NK-92 (cell line): ENCODE data around the gene METTL8.

ENCODE experiments used
- DNase-seq: peaks from one replicate; lab custom pipeline; 2025; ENCODE audit not compliant: unreplicated experiment; lab: John Stamatoyannopoulos, UW

METTL8 gene

DNA sequence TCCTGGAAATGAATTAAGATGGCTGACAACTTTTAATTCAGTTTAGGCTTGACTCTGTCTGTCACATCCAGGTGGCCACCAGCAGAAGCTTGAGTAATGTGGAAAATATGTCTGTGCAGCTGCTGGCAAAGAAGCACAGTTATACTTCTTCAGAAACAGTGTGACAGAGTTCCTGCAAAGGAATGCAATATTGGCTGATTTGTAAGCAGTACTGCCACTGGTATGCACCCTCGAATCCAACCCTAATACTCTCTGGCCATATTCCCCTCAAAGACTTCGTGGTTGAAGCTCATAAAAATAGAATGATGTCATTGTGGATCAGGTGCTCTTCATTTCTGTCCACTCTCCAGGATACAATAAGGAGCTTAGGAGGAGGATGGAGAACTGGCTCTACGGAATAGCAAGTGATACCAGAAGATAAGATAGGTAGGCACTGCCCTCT lies 86.2 kb downstream of the METTL8 start:
- no peak for DNase-seq

GRCh38 chr2:171346723-171347557 lies 86.8 kb downstream of the METTL8 start:
- no peak for DNase-seq

GRCh38 chr2:171345971-171346722 lies 87.6 kb downstream of the METTL8 start:
- DNase-seq: no peak

DNA sequence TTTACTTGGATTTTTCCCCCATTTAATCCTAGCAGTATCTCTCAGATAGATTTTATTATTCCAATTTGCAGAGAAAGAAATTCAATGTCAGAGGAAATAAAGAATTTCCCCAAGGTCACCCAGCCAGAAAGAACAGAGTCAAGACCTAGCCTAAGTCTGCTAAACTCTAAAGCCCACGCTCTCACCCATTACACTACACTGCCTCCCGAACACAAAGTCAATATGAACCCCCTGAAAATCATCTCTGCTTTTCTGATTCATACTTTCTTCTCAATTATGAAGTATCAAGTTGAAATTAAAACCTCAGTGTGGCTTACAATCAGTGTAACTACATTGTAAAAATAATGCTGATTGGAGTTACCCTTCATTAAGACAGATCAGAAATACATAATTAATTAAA lies 89.6 kb downstream of the METTL8 start:
- no peak for DNase-seq

DNA sequence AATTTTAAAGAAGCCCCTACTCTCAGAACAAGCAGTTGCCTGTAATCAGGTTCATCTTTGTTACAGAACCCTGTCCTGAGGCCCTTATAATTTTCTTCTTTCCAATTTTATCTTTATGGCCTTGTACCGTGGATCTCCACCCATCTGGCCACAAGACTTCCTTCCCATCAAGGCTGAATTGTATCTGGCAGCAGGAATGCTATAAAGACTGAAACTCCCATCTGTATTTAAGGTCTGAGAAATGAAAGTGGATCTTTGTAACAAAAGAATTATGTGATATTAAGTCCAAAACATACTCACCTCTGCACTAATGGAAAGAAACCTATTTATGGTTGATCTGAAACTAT lies 91.8 kb downstream of the METTL8 start:
- DNase-seq: no peak

DNA sequence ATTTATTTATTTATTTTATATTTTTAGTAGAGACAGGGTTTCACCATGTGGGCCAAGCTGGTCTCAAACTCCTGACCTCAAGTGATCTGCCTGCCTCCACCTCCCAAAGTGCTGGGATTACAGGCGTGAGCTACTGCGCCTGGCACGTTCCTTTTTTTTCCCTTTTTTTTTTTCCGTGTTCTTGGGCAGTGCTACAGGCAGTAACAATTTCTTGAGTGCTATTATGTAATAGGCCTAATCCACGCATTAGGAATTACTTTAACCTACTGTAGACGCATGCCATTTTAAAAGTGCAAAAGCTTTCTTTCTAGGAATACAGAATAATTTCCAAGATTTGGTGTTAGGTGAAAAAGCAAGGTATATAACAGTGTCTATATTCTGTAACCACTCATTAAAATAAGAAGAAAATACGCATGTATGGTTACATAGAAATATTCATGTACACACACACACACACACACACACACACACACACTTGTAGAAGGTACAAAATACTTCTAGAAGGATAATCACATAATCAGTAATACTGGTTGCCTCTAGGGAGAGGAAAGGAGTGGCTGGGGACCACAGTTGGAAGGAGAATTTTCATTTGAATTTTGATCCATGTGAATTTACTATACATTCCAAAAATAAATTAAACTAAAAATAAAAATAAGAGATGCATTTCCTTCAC lies 92.3 kb downstream of the METTL8 start:
- no peak for DNase-seq

- DNase-seq: no peak
Observed at GRCh38 chr2:171334946-171335345, 98.8 kb downstream of the METTL8 start.

- no peak for DNase-seq
Observed at GRCh38 chr2:171334171-171334570, 99.6 kb downstream of the METTL8 start.

DNA sequence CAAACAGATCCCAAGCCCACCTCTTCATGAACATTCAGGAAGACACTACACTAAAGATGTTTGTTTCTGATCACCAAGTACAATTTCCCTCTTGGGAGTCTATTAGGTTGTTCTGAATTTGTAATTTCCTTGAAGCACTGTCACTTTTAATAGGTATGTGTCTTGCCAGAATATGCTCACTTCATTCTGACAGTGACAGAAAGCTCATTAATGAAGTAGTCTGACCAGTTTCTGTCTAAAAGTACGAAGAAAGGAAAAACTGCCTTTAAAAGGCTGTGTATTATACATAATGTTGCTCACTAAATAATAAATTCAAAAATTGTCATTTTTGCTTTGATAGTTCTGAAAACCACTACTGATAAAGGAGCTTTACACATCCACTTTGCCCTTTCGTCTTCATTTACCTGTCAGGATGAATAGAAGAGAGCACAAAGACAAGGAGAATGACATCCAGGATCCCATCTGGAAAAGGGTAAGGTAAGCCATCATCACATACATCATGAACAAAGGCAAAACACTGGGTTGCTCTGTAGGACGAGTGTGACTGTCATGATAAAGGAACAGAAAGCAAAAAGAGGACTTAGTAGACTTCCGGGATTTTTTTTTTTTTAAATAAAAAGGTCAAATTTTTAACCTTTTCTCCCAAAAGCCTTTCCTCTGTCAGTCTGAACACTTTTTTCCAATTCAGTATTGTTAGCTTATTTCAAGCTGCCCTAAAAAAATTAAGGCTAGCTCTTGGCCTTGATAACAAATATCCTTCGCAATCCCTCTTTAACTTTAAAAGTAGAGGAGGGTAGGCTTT lies 103.4 kb downstream of the METTL8 start:
- no peak for DNase-seq

DNA sequence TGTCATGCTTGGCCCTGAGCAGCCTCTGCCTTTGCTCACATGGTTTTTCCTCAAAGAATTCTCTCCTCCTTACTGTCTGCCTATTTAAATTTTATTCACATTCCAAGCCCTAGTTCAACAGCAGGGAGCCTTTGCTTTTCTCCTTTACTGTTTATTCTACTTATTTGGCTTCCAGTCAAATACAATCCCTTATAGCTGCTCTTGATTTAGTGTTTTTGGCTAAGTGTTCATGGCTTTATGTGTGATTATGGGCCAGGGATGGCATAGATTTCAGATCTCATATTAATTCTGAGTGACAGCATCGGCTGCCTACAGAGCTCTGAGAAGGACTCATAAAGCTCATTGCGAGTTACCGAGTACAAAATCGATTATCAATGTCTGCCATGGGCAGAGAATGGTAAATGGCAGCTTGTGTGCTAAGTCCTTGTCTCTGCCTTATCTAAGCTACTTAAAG lies 106.7 kb downstream of the METTL8 start:
- no peak for DNase-seq

DNA sequence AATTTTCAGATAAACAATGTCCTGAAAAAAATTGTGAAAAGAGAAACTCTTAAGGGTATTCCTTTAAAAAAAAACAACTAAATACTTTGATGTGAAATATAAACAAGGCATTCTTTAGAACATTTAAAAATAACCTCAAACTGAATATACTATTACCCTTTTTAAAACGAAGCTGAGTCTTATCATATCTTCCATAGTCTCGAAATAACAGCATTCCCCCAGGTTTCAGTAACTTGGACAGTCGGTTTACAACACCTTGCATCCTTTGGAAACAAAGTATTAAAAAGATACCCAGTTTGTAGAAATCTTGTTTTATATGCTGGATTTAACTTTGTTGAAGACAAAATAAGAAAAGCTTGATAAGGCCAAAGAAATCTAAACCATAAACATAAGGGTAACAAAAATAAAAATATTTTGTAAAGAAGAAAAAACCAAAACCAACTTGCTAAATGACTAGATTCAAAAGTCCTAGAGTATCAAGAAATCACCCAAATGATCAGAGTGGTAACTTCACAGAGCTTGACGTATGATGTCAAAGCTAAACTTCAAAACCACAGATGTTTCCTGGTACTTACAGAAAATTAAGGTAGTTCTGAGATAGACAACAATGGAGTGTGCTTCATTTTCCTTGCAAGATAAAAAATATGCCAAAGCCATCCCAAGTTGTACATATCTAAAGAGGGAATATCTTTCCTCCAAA lies 107.8 kb downstream of the METTL8 start:
- no peak for DNase-seq

GRCh38 chr2:171323971-171324528 lies 109.7 kb downstream of the METTL8 start:
- DNase-seq: no peak

DNA sequence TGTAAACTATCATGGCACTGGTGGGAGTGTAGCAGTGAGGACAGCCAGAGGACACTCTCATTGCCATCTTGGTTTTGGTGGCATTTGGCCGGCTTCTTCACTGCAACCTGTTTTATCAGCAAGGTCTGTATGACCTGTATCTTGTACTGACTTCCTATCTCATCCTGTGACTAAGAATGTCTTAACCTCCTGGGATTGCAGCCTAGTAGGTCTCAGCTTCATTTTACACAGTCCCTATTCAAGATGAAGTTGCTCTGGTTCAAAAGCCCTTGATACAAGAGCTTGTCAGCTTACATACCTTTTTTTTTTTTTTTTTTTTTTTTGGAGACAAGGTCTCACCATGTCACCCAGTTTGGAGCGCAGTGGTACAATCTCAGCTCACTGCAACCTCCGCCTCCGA lies 110.9 kb downstream of the METTL8 start:
- no peak for DNase-seq

DNA sequence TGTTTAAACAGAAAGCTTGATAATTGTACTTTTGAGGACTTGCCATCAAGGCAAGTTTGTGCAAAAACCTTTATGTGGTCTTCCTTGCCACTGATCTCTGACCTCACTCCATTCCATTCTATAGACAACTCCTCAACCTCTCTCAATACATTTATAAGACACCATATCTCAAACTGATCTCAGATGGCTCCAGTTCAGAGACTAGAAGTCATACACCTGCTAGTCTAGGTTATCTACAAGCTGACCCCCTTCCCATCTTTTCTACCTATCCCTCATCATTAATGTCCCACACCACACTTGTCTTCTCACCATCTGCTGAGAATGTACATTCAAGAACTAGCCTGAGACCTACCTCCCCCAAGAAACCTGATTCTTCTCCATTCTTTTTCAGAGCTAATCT lies 113.1 kb downstream of the METTL8 start:
- DNase-seq: no peak

- DNase-seq: no peak
Observed at GRCh38 chr2:171320208-171320621, 113.6 kb downstream of the METTL8 start.

DNA sequence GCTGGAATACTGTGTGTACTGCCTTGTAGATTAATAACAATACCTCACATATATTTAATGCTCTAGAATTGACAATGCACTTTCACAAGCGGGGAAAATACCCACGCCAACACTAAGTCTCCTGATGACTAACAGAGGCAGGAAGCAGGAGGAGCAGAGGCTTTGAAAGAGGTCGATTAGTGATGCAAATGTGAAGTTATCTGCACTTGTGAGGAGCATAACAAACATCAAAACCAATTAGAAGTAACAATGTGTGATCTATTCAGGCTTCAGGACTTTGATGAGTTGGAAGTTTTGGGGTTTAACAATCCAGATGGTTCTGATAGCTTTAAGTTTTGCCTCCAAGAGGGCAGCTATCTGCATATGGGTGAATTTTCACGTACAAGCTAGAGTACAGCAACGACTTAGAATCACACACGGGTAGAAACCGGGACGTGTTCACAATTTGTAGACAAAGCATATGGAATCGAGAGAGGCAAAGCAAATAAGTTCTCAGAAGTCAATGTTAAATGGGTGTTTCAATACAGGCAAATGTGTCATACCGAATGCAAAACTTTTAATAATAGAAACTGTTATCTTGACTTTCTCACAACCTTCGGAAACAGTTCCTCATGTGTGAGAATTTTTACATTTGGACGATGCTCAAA lies 114.5 kb downstream of the METTL8 start:
- no peak for DNase-seq

GRCh38 chr2:171318463-171318934 lies 115.3 kb downstream of the METTL8 start:
- no peak for DNase-seq

DNA sequence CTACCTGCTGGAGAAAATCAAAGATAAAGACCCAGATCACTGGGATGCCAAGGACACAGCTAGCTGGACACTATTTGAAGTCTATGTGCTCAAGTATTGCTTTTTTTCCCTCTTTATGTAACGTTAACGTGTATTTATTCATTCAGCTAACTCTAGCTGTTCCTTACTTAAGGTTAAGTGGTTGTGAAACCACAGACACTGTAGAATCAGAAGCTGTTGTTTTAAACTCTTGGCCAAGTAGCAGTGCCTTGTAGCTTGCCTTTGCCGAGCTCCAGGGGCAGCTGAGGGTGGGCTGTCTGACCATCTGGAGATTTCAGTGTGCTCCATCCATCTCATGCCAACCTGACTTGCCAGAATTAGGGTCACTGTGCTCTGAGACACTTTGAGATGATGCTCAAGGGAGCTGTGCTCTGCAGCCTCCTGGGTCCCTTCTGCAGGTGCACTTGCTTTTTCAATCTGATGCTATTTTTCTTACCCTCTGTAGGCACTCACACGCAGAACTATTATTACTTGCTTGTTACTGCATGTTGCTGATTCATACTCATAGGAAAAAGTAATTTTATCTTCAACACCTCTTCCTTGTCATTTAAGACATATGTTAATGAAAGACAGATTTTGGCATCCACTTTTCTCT lies 116.2 kb downstream of the METTL8 start:
- DNase-seq: no peak

DNA sequence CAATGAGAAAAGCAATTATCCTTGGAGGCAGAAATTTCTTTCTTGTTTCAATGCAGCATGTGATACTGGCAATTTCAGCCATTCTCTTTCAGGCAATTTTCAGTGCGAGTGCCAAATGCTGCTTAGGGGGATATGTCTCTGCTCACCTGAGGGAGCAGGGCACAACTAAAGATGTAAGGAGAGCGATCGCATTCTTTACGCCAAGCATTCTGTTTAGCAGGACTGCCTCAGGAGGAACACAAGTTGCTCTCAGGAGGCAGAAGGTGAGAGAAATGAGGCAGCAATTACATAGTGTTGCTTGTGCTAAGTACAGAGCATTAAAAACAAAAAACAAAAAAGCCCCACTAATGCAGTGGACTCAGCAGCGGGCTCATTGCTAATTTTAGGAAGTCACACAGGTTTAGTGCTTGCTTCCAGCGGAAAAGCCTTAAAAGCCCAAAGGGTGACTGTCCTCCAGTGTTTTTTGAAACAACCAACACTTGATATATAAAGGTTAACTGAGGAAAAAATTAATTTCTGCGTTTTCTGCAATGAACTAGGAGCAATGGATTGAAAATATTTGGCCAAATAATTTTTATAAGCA lies 116.9 kb downstream of the METTL8 start:
- DNase-seq: no peak
